HG03520 (cell line): ENCODE results near the gene GLIS2.

ENCODE experiments used
- ATAC-seq: cut with Tn5 transposase; IDR thresholded peaks from one replicate; pipeline ENCODE4 v1.9.1; 2021; ENCODE audit warnings: mild to moderate bottlenecking, moderate library complexity; ENCODE audit not compliant: unreplicated experiment

GLIS2 gene

DNA sequence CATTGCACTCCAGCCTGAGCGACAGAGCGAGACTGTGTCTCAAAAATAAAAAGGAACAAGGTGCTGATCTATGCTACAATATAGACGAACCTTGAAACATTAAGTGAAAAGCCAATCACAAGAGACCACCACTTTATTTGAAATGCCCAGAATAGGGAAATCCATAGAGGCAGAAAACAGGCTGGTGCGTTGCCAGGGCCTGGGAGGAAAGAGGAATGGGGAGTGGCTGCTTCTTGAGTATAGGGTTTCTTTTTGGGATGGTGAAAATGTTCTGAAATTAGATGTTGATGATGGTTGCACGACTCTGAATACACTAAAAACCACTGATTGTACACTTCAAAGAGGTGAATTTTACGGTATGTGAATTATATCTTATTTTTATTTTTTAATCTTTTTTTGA is 20.3 kb upstream of the GLIS2 start:
- ATAC-seq = no peak

DNA sequence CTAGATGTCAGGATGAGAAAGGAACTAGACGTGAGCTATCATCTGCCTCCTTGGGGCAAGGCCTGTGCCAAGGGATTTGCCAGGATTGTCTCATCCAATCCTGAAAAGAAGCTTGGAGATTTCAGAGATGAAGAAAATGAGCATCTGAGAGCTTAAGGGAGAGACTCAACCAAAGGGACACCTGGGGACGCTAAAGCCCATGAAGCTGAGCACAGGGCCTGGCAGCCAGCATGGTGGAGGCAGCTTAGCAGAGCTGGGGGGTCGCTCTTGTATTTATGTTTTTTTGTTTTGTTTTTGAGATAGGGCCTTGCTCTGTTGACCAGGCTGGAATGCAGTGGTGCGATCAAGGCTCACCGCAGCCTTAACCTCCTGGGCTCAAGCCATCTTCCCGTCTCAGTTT is 18.4 kb upstream of the GLIS2 start:
- no peak for ATAC-seq

DNA sequence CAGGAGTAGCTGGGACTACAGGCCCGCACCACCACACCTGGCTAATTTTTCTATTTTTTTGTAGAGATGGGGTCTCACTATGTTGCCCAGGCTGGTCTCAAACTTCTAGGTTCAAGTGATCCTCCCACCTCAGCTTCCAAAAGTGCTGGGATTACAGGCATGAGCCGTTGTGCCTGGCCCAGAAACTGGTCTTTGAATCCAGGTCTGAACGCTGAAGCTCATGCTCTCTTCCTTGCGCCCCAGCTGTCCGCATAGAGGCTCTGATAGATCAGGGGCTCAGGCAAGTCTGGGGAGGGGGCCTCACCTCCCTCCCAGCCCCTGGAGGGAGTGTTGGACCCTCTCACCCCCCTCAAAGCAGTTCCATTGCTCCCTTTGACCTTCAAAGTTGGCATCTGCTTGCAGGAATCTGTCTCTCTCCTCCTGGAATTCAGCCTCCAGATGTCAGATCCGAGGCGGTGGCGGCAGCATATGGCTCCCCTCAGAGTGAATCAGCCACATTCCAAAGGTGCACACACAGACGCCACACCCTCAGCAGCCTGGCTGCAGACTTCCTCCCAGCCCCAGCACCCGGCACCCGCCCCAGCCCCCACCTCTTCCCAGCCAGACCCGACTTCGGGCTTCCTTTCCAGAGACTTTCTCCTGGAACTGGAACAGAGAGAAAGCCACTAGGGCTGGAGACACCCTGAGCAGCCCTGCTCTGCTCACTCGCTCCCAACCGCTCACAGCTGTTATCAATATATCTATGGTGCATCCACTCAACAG is 16.9 kb upstream of the GLIS2 start:
- no peak for ATAC-seq

DNA sequence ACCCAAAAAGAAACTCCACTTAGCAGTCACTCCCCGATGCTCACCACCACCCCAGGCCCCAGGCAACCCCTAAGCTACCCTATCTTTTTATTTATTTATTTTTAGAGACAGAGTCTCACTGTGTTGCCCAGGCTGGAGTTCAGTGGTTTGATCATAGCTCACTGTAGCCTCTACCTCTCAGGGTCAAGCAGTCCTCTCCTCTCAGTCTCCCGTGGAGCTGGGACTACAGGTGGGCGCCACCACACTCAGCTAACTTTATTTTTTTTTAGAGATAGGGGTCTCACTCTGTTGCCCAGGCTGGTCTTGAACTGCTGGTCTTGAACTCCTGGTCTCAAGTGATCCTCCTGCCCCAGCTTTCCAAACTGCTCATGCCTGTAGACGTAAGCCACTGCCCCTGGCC is 14.7 kb upstream of the GLIS2 start:
- no peak for ATAC-seq

DNA sequence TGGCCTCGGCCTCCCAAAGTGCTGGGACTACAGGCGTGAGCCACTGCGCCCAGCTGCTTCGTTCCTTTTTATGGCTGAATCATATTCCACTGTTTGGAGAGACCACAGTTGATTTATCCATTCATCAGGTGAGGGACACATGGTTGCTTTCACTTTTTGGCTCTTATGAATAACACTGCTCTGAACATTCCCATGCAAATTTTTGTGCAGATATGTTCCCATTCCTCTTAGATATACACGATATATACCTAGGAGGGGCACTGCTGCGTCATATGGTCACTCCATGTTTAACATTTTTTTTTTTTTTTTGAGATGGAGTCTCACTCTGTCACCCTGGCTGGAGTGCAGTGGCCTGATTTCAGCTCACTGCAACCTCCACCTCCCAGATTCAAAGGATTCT is 13.9 kb upstream of the GLIS2 start:
- ATAC-seq = no peak

DNA sequence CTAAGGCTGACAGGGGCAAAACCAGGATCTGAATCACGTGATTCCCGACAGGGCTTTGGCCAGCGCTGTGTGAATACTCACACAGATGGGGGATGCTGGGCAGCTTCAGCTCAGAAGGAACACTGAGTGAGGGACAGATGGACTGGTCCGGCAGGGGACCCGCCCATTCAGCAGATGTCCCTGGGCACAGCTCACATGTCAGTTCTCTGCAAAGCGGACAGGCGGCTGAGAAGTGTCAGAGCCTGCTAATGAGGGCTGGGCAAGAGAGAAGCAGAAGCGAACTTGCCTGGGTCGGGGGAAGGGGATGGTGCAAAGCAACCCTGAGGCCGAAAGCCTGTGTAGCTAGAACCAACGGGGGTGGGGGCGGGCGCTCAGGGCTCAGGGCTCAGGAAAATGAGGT is 11.9 kb upstream of the GLIS2 start:
- no peak for ATAC-seq

DNA sequence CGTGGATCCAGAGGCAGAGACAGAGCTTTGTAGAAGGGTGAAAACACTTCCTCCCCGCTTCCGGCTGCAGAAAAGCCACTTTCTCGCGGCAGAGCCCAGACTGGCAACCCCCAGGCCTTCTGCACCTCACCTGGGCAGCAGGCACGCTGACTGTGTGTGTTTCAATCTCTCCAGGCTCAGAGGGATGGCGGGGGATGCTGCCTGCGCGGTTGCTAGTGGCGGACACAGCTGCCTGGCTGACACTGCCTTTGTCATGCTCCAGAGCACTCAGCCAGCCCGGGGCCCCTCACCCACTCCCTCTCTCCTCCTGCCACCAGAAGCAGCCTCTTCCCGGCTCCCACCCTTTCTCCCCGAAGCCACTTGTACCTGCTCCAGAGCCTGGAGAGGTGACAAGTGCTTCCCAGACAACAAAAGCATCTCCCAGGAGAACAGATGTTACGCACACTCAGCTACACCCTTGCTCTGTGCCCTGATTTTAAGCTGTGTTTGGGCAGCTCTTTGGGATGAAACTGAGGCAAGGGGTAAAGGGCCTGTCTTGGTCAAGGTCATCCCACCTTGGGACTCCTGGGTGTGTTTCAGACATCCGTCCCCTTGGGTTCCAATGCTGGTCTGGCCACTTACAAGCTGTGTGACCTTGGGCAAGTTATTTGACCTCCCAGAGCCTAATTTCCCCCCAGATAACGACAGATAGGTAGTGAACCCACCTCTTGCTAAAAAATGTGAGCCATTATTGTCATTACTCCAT is 9.2 kb upstream of the GLIS2 start:
- no peak for ATAC-seq

DNA sequence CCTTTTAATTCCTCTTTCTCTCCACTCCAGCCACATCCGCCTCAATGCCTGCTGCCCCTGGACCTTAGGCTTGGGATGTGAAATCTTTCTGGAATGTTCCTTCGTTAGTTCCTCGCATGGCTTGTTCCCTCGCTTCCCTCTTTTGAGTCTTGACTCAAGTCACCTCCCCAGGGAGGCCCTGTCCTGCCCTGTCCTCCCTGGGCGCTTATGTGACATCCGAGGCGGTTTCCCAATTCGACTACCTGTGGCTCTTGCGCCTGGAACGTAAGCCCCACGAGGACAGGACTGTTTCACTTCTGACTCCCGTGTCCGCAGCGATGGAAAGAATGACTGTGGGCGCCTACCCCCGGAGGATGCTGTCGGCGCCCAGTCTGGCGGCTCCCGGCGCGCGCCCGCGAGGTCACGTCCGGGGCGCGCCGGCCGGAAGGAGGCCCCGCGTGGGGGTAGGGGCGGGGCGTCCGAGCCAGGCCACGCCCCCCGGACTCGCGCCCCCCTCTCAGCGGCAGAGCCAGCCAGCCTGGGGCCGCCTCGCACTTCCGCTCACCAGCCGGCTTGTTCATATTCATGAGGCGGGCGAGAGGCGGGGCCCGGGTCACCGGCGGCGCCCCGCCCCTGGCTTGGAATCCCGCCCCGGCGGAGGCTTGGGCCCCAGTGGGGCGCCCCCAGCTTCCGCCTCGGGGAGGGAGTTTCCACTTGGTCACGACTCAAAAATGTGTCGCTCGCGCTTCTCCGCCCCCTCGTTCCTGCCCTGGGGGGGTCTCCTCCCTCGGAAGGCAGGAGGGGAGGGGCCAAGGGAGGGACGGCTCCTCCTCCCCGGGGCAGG is 8.4 kb upstream of the GLIS2 start:
- ATAC-seq = peak; percentile 85

DNA sequence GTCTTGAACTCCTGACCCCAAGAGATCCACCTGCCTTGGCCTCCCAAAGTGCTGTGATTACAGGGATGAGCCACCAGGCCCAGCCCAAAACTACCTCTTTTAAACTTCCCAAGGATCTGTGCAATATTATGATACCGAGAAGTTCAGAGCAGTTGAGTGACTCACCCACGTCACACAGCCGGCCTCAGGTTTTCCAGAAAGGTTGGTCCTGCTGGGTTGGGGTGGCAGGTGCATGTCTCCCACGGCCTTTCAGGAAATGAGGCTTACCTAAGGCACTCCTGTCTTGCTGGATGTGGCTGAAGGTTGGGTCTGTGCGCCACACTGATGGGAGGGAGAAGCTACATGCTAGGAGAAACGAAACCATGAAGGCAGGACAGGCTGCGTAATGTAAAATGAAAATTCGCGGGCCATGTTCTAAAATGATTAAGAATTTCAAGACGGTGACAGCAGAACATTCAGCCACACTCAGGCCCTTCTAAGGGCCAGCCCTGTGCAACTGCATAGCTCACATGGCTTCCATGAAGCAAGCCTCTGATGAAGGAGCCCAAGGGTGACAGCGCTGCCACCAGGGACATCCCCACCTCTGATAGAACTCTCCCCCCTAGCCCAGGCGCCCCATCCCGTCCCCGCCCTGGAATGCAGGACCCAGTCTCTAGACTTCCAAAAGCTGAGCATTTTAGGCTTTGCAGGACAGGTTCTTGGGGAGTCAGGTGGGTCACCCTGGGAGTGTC is 6.6 kb upstream of the GLIS2 start:
- no peak for ATAC-seq

DNA sequence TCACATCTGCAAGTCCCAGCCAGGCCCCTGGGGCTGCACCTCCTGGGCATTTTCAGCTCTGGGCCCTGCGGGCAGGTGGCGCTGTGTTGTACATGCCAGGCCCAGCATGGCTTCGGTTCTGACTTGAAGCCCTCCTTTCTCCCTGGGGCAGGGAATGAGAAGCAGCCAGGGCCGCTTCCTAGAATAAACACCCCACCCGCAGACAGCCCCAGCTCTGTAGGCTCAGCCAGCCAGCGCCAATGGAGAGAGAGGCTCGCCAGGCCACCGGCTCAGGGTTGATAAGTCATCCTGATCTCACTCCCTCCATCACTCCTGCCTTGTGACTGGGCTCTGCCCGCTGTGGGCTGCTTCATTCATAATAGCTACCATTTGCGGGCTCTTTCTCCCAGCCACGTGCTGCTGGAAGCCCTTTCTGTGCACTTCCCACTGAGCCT is 6.0 kb upstream of the GLIS2 start:
- ATAC-seq = peak; percentile 25

DNA sequence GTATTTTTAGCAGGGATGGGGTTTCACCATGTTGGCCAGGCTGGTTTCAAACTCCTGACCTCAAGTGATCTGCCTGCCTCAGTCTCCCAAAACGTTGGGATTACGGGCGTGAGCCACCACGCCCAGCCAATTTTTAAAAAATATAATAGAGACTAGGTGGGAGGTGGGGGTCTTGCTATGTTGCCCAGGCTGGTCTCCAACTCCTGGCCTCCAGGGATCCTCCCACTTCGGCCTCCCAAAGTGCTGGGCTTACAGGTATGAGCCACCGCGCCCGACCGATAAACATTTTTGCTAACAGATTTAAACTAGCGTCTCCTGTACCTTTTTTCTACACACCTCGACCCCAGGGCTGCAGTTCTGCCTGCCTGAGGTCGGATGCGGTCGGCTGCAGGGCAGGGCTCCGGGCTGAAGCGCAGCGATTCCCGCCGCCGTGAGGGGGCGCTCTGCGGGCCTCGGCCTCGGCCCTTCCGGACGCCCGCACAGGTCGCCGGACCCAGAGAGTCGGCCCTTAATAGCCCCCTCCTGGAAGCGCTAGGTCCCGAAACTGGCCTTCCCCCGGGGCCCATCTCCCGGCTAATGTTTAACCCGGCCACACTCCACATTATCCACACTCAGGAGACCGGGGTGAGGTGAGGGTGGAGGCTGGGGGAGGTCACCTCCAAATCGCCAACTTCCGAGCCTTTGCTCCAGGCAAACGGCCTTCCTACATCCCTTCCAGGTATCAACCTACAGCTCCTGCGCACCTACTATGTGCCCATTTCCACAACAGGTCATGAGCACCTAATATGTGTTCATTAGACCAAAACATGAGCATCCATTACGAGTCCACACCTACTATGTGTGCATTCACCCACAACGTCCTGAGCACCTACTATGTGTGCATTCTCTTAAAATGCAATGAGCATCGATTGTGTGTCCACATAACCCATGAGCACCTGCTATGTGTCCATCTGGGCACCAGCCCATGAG is 2.0 kb upstream of the GLIS2 start:
- ATAC-seq = no peak

DNA sequence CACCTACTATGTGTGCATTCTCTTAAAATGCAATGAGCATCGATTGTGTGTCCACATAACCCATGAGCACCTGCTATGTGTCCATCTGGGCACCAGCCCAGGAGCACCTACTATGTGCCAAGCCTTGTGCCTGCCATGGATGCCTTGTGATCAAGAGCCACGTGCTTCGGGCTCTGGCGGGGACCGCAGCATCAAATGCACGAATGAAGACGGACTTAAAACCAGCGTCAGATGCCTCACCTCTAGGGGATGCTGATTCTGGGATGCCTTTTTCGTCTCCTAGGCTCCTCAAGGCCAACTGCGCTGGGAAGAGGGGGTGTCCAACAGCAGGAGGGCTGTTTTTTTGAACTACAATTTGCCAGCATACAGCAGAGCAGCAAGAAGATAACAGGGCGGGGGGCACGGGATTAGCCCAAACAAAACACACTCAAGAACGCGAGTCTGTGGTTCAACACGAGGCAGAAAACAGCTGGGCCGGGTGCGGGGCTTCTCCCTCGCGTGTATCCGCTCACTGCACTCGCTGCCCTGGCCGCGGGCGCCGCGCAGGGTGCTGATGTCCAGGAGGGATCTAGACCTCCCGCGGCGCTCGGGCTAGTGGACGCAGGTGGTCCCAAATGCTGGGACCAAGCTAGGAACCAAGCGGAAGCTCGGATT is 1.2 kb upstream of the GLIS2 start:
- ATAC-seq = no peak

DNA sequence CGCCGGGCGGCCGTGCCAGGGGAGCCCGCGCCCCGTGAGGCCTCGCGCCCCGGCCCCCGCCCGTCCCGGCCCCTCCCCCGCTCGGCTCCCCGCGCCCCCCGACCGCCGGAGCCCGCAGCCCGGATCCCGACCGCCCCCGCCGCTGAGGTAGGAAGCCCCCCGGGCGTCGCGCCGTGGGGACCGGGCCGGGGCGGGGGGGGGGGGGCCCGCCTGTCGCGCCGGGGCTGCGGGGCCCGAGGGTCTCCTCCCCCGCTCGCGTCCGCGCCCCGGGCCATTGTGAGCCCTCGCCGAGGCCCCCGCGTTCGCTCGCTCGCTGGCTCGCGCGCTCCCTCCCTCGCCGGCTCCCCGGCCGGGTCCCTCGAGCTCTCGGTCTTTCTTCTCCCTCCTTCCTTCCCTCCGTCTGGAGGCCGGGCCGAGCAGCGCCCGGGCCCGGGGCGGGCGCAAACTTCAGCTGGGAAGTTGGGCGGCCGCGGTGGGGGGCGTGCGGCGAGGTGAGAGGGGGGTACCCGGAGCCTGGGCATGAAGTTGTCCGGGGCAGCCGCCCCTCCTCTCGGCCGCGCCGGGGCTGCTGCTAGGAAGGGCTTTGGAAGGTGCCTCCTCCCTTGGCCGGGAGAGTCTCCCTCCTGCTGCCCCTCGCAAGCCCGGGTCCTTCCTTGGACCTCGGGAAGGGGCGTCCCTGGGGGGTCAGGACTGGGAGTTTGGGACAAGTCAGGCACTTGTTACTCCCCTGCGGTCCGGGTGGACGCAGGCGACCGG is 419 bp downstream of the GLIS2 start:
- ATAC-seq = no peak

DNA sequence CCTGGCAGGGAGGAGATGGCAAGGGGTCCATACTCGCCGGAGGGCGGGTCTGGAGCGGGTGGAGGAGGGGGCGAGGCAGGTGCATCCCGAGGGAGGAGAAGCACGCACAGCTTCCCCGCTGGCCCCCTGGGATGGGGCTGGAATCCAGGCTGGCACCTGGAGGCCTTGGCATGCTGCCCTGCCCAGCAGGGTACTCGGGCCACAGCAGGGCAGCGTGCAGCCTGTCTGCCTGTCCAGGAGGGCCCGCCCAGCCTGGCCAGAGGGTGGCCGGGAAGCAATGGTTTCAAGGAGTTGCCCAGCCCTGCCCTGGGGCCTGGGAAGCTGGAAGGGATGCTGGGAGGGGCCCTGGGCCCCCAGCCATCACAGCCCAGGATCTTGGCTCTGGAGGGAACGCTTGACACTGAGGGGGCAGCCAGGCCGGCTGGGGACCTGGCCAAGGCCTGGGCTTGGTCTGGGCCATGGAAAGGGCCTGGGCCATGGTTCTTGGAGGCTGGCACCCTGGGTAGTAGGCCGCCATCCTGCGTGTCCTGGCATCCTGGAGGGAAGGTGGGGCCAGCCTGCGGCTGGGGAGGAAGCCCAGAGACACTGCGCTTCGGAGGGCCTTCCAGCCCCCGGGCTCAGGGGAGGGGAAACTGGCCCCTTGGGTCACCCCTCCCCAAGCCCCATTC is 1.1 kb downstream of the GLIS2 start:
- ATAC-seq = no peak

DNA sequence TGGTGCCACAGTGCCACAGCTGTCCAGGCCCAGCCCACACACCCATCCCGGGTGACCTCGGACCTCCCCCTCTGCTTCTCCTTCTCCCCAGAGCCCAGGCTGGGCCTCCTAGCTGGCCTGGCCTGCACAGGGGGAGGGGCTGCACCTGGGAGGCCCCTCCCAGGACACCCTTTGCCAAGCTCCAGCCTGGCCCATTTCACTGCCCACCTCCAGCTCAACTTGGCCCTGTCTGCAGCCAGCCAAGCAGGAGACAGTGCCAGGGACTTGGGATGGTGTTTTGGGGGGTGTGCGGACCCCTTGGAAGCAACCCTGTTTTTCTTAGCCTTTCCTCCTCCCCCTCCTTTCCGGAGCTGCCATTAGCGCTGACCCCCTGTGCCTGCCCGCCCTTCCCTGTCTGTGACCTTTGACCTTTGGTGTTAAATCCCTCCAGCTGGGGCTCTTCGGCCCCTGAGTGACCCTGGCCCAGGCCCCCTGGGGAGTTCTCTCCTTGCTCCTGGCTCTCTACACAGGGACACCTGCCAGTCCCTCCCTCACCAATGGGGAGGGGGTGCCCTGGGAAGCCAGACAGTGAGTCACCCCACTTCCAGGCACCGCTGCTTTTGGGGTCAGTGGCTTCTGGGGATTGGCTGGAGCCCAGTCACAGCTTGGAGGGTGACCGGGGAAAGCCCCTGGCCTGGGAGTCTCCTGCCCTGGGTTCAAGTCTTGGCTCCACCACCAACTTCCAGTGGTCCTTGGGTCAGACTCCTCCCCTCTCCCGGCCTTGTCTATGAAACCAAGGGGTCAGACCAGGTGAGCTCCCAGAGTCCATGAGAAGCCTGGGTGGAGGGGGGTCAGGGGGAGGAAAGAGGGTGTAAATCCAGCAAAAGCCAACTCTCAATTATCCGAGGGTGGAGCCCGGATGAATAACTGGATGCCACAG is 1.9 kb downstream of the GLIS2 start:
- no peak for ATAC-seq

DNA sequence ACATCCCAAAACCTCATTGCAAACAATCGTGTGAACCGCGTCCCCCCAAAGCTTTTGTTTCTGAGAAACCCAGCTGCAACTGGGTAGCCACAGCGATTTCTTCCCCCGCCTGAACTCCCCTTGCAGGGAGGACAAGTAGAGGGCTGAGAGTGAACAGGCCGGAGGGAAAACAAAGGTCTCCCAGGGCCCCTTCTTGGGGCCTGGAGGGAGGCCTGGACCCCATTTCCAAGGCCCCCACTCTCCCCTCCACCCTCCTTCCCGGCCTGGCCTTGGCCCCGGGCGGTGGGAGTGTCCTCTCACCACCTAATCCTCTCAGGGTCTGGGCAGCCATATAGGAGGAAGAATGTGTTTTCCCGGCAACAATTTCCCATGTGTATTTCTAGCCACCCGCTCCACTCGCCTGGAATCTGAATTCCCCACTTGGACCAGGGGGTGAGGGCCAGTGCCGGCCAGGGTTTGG is 2.6 kb downstream of the GLIS2 start:
- ATAC-seq = no peak

DNA sequence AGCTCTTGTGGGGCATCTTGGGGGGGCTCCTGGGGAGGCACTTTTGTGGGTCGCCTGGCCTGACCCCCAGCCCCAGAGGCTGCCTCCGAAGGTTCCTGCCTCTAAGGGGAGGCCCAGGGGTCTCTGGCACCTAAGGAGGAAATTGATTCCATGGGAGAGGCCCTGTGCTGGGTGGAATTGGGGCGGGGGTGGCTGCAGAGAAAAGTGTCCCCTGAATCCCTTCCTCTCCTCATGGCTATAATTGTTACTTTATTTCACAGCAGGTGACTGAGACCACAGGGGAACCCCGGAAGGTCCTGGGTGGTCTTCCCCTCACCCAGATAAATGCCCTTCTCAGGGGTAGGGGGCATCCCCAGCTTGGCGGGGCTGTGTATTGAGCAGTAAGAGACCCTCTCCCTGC is 3.1 kb downstream of the GLIS2 start:
- ATAC-seq = no peak
